DOHH2 (cell line): Measurements from ENCODE around the gene RRP12.

Experiments used
- H3F3A ChIP-seq: fragments of 200-600 bp; sonication (generic), shearing (Covaris generic); 2 replicates; pipeline ENCODE4 v1.6.0; 2016; ENCODE audit warnings: antibody characterized with exemption, mild to moderate bottlenecking; ENCODE audit not compliant: control insufficient read depth, insufficient read depth
- H3K27ac ChIP-seq: fragments of 200-600 bp; sonication (generic); 2 replicates; pipeline ENCODE4 v1.5.1; 2014; ENCODE audit warnings: low read depth, mild to moderate bottlenecking, low read length, moderate library complexity
- H3K27me3 ChIP-seq: fragments of 200-600 bp; sonication (generic); 2 replicates; pipeline ENCODE4 v1.6.1; 2014; ENCODE audit warnings: mild to moderate bottlenecking, low read length, mixed read lengths; ENCODE audit not compliant: control insufficient read depth
- H3K36me3 ChIP-seq: fragments of 200-600 bp; sonication (generic); 2 replicates; pipeline ENCODE4 v1.6.1; 2014; ENCODE audit warnings: mild to moderate bottlenecking, low read length, moderate library complexity, mixed read lengths; ENCODE audit not compliant: control insufficient read depth
- H3K4me1 ChIP-seq: fragments of 200-600 bp; sonication (generic); 2 replicates; pipeline ENCODE4 v1.6.1; 2014; ENCODE audit warnings: mild to moderate bottlenecking, low read length, mixed read lengths; ENCODE audit not compliant: control insufficient read depth
- H3K4me2 ChIP-seq: fragments of 200-600 bp; sonication (generic); 2 replicates; pipeline ENCODE4 v1.6.0; 2014; ENCODE audit warnings: mild to moderate bottlenecking, low read length, moderate library complexity
- H3K4me3 ChIP-seq: fragments of 200-600 bp; sonication (generic); 2 replicates; pipeline ENCODE4 v1.5.1; 2014; ENCODE audit warnings: mild to moderate bottlenecking, low read length, mixed read lengths
- H3K79me2 ChIP-seq: fragments of 200-600 bp; sonication (generic); 2 replicates; pipeline ENCODE4 v1.6.1; 2014; ENCODE audit warnings: mild to moderate bottlenecking, low read length, mixed read lengths; ENCODE audit not compliant: control insufficient read depth
- H3K9me2 ChIP-seq: fragments of 200-600 bp; sonication (generic); replicated peaks from 2 replicates; pipeline ENCODE4 v1.6.1; 2014; ENCODE audit warnings: mild to moderate bottlenecking, low read length, mixed read lengths; ENCODE audit not compliant: control insufficient read depth
- H3K9me3 ChIP-seq: fragments of 200-600 bp; sonication (generic); 2 replicates; pipeline ENCODE4 v1.6.1; 2014; ENCODE audit warnings: antibody characterized with exemption, low read length, mixed read lengths; ENCODE audit not compliant: control insufficient read depth, insufficient read depth
- H4K20me1 ChIP-seq: fragments of 200-600 bp; sonication (generic); 2 replicates; pipeline ENCODE4 v1.6.0; 2014; ENCODE audit warnings: low read depth, mild to moderate bottlenecking, antibody characterized with exemption, low read length, moderate library complexity; ENCODE audit not compliant: control insufficient read depth, insufficient read depth
- CTCF ChIP-seq: fragments of 200-600 bp; sonication (generic); IDR thresholded peaks from one replicate; pipeline ENCODE4 v1.5.1; 2014; ENCODE audit warnings: antibody characterized with exemption, mild to moderate bottlenecking, low read depth, low read length; ENCODE audit not compliant: poor library complexity, severe bottlenecking
- EZH2phosphoT487 ChIP-seq: fragments of 200-600 bp; sonication (generic); IDR thresholded peaks from 2 replicates; pipeline ENCODE4 v1.6.1; 2017; ENCODE audit warnings: borderline replicate concordance, mild to moderate bottlenecking, antibody characterized with exemption, low read length, moderate library complexity, mixed read lengths

Gene RRP12

GRCh38 chr10:97406064-97406463, 4.9 kb upstream of the RRP12 start:
- Histone ChIP-seq H3K36me3 (no peaks in the 10 kb centered on the region), H3K4me1 (peaks cover 24% of the 10 kb centered on the region), H3K4me2 (no peak overlapping the region), H3K79me2 (peaks cover under 1% of the 10 kb centered on the region), H3K9me2 (no peaks in the 10 kb centered on the region), H3K27me3 (no peaks in the 10 kb centered on the region), H3K27ac (no peak overlapping the region), H3K4me3 (no peak overlapping the region), H3F3A (no peaks in the 10 kb centered on the region), H3K9me3 (no peaks in the 10 kb centered on the region), H4K20me1 (no peaks in the 10 kb centered on the region)
- no peak for TF ChIP-seq CTCF
- TF ChIP-seq EZH2phosphoT487, result no peak

- no peaks in the 10 kb centered on the region for H3K27me3 ChIP-seq
- TF ChIP-seq CTCF (no peak), EZH2phosphoT487 (no peak)
- peaks cover 33% of the 10 kb centered on the region for H3K4me1 ChIP-seq
- H3K79me2 ChIP-seq, result peaks cover 19% of the 10 kb centered on the region
- no peak overlapping the region for H3K4me2 ChIP-seq
- H3K9me3 ChIP-seq, result no peaks in the 10 kb centered on the region
- H4K20me1 ChIP-seq, result 0 out of 2 replicates have a peak, but pooled peaks cover 4% of the 10 kb centered on the region
- no peaks in the 10 kb centered on the region for H3F3A ChIP-seq
- no peaks in the 10 kb centered on the region for H3K9me2 ChIP-seq
- H3K27ac ChIP-seq, result no peak overlapping the region
- H3K36me3 ChIP-seq, result 0 out of 2 replicates have a peak, but pooled peaks cover 4% of the 10 kb centered on the region
- H3K4me3 ChIP-seq, result no peak overlapping the region
Observed at GRCh38 chr10:97404044-97404443, 2.9 kb upstream of the RRP12 start.

GRCh38 chr10:97401455-97401919, 347 bp upstream of the RRP12 start:
- H3K4me3 ChIP-seq, result peak overlapping the region; percentile 88
- no peak for TF ChIP-seq CTCF
- TF ChIP-seq EZH2phosphoT487, result no peak

More at GRCh38 chr10:97401455-97401919, 347 bp upstream of the RRP12 start:
- no peak overlapping the region for H3K27ac ChIP-seq
- 0 out of 2 replicates have a peak, but pooled peaks cover 4% of the 10 kb centered on the region for H4K20me1 ChIP-seq
- H3K27me3 ChIP-seq, result no peaks in the 10 kb centered on the region
- no peaks in the 10 kb centered on the region for H3K9me3 ChIP-seq
- no peaks in the 10 kb centered on the region for H3K9me2 ChIP-seq
- peak overlapping the region; percentile 81 for H3K4me2 ChIP-seq
- peaks cover 20% of the 10 kb centered on the region for H3K4me1 ChIP-seq
- peaks cover 22% of the 10 kb centered on the region for H3K79me2 ChIP-seq
- no peaks in the 10 kb centered on the region for H3F3A ChIP-seq
- peaks cover 7% of the 10 kb centered on the region for H3K36me3 ChIP-seq
